Transverse colon (tissue), 4 donors: Measurements from ENCODE around the gene PDK2. TPM values are rescaled to one million over a fixed set of nuclear protein-coding genes. Genes with fewer than 3 reads are reported as not detected.

Experiments used
- DNase-seq: peaks from one replicate; pipeline ENCODE4 v3.0.0-alpha.2; 2019
- H3K27ac ChIP-seq, 4 donors: fragments of 200-600 bp; sonication (generic); 2 replicates each; pipeline ENCODE4 v1.5.1; 2016 to 2018; ENCODE audit warnings: inconsistent platforms in 4 of 4
- H3K27me3 ChIP-seq: fragments of 200-600 bp; sonication (generic); 2 replicates; pipeline ENCODE4 v1.5.1; 2017; ENCODE audit warnings: inconsistent platforms
- H3K36me3 ChIP-seq, 4 donors: fragments of 200-600 bp; sonication (generic); 2 replicates each; pipeline ENCODE4 v1.5.1; 2017 to 2019; ENCODE audit warnings: inconsistent platforms in 4 of 4
- H3K4me1 ChIP-seq, 4 donors: fragments of 200-600 bp; sonication (generic); 2 replicates each; pipeline ENCODE4 v1.5.1; 2017 to 2020; ENCODE audit warnings: inconsistent platforms in 4 of 4
- H3K4me3 ChIP-seq, 4 donors: fragments of 200-600 bp; sonication (generic); 1 replicate in 1 of 4; 2 replicates in 3 of 4; pipeline versions ENCODE4 v1.5.1 to v1.6.1; 2017 to 2019; ENCODE audit warnings: inconsistent platforms in 4 of 4
- H3K9me3 ChIP-seq, 2 donors: fragments of 200-600 bp; sonication (generic); 2 replicates each; pipeline ENCODE4 v1.5.1; 2017 to 2019; ENCODE audit warnings: inconsistent platforms in 2 of 2
- CTCF ChIP-seq, 5 experiments: fragments of 200-600 bp in 3 of 5; fragments of 450-650 bp in 2 of 5; sonication (generic) in 3 of 5; IDR thresholded peaks; 1 replicate in 2 of 5; 2 replicates in 3 of 5; pipeline ENCODE4 v1.5.1; 2016 to 2017; ENCODE audit warnings: antibody characterized with exemption in 5 of 5, inconsistent platforms in 3 of 5, mild to moderate bottlenecking in 2 of 5, moderate library complexity in 1 of 5
- EP300 ChIP-seq: sonication (generic); formaldehyde crosslinking; IDR thresholded peaks from one replicate; pipeline ENCODE4 v1.6.1; 2017; ENCODE audit warnings: antibody characterized with exemption, low read depth
- POLR2A ChIP-seq: fragments of 450-650 bp; IDR thresholded peaks from one replicate; pipeline ENCODE4 v1.6.1; 2016; ENCODE audit warnings: antibody characterized with exemption, mild to moderate bottlenecking, moderate library complexity
- POLR2AphosphoS5 ChIP-seq, 3 donors: sonication (generic); formaldehyde crosslinking; IDR thresholded peaks; one replicate each; pipeline ENCODE4 v1.6.1; 2016; ENCODE audit warnings: antibody characterized with exemption in 3 of 3
- WGBS, 2 donors: methylation state at CpG; one replicate each; pipeline ENCODE4 v1.1.5; 2018; ENCODE audit warnings: low coverage in 1 of 2; 5-methylcytosine and 5-hydroxymethylcytosine counted together
- in situ Hi-C, 4 donors: fragments of 200-750 bp; cut with MboI; loops; one replicate each; pipeline versions ENCODE4 v1.15.0 to v1.15.1; 2017; ENCODE audit warnings: low sequenced_read_pairs in 3 of 4, low pct_ligation_motif_present in 1 of 4, low pct_unique_long_range_greater_than_20kb in 1 of 4
- intact Hi-C: fragments of 100-400 bp; cut with DNase I; formaldehyde crosslinking; loops from one replicate; pipeline ENCODE4 v1.15.1; 2023; ENCODE audit warnings: low total_unique reads
- total RNA-seq, 4 donors: library from RNA; depleted of rRNA; stranded (reverse); fragments of >200 nt; gene quantifications; one replicate each; pipeline ENCODE4 v1.1.0, GENCODE V29; 2016

The PDK2 gene
- total RNA-seq, 4 donors from 2014 or later, result 84.6 to 292 (median 136) TPM

- intact Hi-C loops (loop anchor here (10.0 kb wide), 1 partner anchor 199 kb away; no protein-coding TSS in a partner anchor), in situ Hi-C loops (no loop called here)
- Histone ChIP-seq H3K4me3 (peak overlapping the region; percentile 78 to 95 (median 84)), H3K27ac (peak overlapping the region; percentile 88 to 94 (median 92)), H3K4me1 (peaks cover 29 to 52% (median 39%) of the 10 kb centered on the region in 4 donors), H3K9me3 (no peaks in the 10 kb centered on the region), H3K27me3 (no peaks in the 10 kb centered on the region), H3K36me3 (no peaks in the 10 kb centered on the region)
- DNase-seq, result no peak
- no peak for TF ChIP-seq EP300
- no peak for TF ChIP-seq CTCF (IDR thresholded peaks at IDR 0.05)
- no peak for TF ChIP-seq POLR2A
- no peak for TF ChIP-seq POLR2AphosphoS5 (IDR thresholded peaks at IDR 0.05)
- 0% methylated on average over 7 to 12 of the region's 12 CpGs for WGBS, 2 donors
These were observed 481 bp downstream of the PDK2 start for GRCh38 chr17:50095626-50096037.

GRCh38 chr17:50096092-50096491, 941 bp downstream of the PDK2 start:
- Histone ChIP-seq H3K27ac (peak overlapping the region; percentile 88 to 94 (median 92)), H3K36me3 (no peaks in the 10 kb centered on the region), H3K9me3 (no peaks in the 10 kb centered on the region), H3K27me3 (no peaks in the 10 kb centered on the region), H3K4me1 (peaks cover 29 to 57% (median 44%) of the 10 kb centered on the region in 4 donors), H3K4me3 (peak overlapping the region; percentile 78 to 95 (median 84))
- TF ChIP-seq EP300 (no peak), CTCF (IDR thresholded peaks at IDR 0.05) (no peak), POLR2A (no peak)
- no peak for DNase-seq
- 33% methylated on average over 1 of the region's 6 CpGs; no CpG with 5 or more reads in 1 of the 2 donors for WGBS, 2 donors
- intact Hi-C loops, result loop anchor here (10.0 kb wide), 1 partner anchor 199 kb away; no protein-coding TSS in a partner anchor
- in situ Hi-C loops, result no loop called here

GRCh38 chr17:50096758-50097157, 1.6 kb downstream of the PDK2 start:
- Histone ChIP-seq H3K27ac (peak overlapping the region; percentile 88 to 94 (median 92)), H3K4me1 (peaks cover 31 to 63% (median 50%) of the 10 kb centered on the region in 4 donors), H3K27me3 (no peaks in the 10 kb centered on the region), H3K4me3 (peak overlapping the region in 2 of 4 donors; percentile 78 to 95), H3K9me3 (no peaks in the 10 kb centered on the region), H3K36me3 (no peaks in the 10 kb centered on the region)
- in situ Hi-C loops (no loop called here), intact Hi-C loops (loop anchor here (10.0 kb wide), 1 partner anchor 198 kb away; no protein-coding TSS in a partner anchor)
- TF ChIP-seq POLR2AphosphoS5 (IDR thresholded peaks at IDR 0.05) (no peak), POLR2A (no peak), EP300 (no peak), CTCF (IDR thresholded peaks at IDR 0.05) (no peak)
- 56% methylated on average over 3 of the region's 3 CpGs; no CpG with 5 or more reads in 1 of the 2 donors for WGBS, 2 donors
- no peak for DNase-seq

GRCh38 chr17:50097455-50097854, 2.3 kb downstream of the PDK2 start:
- Histone ChIP-seq H3K4me3 (no peak overlapping the region), H3K4me1 (peaks cover 38 to 70% (median 57%) of the 10 kb centered on the region in 4 donors), H3K27me3 (no peaks in the 10 kb centered on the region), H3K36me3 (no peaks in the 10 kb centered on the region), H3K27ac (peak overlapping the region in 3 of 4 donors; percentile 3 to 94 (median 4)), H3K9me3 (no peaks in the 10 kb centered on the region)
- 77% methylated on average over 7 of the region's 7 CpGs; no CpG with 5 or more reads in 1 of the 2 donors for WGBS, 2 donors
- no peak for DNase-seq
- in situ Hi-C loops (no loop called here), intact Hi-C loops (loop anchor here (10.0 kb wide), 1 partner anchor 197 kb away; no protein-coding TSS in a partner anchor)
- no peak for TF ChIP-seq EP300
- no peak for TF ChIP-seq POLR2AphosphoS5 (IDR thresholded peaks at IDR 0.05)
- no peak for TF ChIP-seq POLR2A
- no peak for TF ChIP-seq CTCF (IDR thresholded peaks at IDR 0.05)
